Measurements from ENCODE around the gene RXRA. TPM values are rescaled to one million over a fixed set of nuclear protein-coding genes. Genes with fewer than 3 reads are reported as not detected.

The RXRA gene
- total and polyA plus RNA-seq, 2 donors (not counting 1 experiment from before 2014, with no cell fraction given): 2.6 to 6.8 TPM

DNA sequence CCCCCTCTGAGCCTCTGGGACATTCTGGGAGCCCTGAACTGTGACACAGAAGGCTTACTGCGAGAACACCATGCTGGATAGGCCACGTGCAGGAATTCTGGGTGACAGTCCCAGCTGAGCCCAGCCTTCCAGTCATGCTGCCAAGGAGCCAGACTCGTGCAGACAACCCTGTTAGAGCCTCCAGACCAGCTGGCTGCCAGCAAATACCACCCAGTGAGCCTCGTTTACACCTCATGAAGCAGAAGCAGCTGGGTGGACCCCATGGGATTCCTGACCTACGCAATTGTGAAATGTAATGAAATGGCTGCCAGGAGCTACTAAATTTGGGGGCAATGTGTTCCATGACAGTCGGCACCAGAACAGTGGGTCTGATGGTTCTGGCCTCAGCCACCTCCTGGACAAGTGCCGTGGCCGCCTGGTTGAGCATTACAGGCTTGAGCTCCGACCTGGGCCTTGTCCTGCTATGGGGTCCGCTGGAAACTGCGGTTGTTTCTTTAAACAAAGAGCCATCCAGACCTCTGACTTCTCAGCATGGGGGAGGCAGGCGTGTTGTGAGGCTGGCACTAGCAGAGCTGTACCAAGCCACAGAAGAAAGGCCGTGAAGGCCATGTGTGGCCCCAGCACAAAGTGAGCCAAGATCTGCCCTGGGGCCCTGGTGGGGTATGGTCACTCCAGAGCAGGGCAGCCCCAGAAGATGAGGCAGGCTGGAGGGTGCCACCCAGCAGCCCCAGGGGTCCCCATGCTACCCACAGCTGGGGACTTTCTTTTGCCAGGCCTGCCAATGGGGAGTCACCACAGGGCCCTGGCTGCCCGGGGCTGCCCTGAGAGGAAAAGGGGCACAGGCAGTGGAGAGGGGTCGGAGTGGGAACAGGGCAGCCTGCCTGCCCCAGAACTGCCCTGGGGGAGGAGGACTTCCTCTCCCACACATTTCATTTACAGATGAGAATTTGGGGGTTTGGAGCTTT lies 19.3 kb upstream of the RXRA start:
- H3K9me3 ChIP-seq (ENCODE audit: control extremely low read depth in 1 of 3, control insufficient read depth in 2 of 3, insufficient read depth in 1 of 3, low read length in 2 of 3): peaks cover 0 to 9% (median 0%) of the 10 kb centered on the region in 3 donors
- no peak overlapping the region for H3K4me2 ChIP-seq (replicated peaks; ENCODE audit: low read depth, low read length, poor library complexity, severe bottlenecking)
- WGBS (ENCODE audit: insufficient coverage): 74% methylated on average over 13 of the region's 15 CpGs
- TF ChIP-seq EZH2 (IDR thresholded peaks at IDR 0.05; ENCODE audit: borderline replicate concordance, insufficient read depth, low read depth, low read length, poor library complexity, severe bottlenecking): no peak
- TF ChIP-seq, protein P1, sequence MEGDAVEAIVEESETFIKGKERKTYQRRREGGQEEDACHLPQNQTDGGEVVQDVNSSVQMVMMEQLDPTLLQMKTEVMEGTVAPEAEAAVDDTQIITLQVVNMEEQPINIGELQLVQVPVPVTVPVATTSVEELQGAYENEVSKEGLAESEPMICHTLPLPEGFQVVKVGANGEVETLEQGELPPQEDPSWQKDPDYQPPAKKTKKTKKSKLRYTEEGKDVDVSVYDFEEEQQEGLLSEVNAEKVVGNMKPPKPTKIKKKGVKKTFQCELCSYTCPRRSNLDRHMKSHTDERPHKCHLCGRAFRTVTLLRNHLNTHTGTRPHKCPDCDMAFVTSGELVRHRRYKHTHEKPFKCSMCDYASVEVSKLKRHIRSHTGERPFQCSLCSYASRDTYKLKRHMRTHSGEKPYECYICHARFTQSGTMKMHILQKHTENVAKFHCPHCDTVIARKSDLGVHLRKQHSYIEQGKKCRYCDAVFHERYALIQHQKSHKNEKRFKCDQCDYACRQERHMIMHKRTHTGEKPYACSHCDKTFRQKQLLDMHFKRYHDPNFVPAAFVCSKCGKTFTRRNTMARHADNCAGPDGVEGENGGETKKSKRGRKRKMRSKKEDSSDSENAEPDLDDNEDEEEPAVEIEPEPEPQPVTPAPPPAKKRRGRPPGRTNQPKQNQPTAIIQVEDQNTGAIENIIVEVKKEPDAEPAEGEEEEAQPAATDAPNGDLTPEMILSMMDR (IDR thresholded peaks at IDR 0.05): no peak
- H3K79me2 ChIP-seq (ENCODE audit: control insufficient read depth, insufficient read depth, low read length): no peaks in the 10 kb centered on the region
- Mint-ChIP-seq H3K27ac (no peak overlapping the region), H3K27me3 (peaks cover 11% of the 10 kb centered on the region), H3K4me3 (no peak overlapping the region), H3K4me1 (no peaks in the 10 kb centered on the region), H3K9me3 (ENCODE audit: insufficient read depth) (no peaks in the 10 kb centered on the region)
- ChIA-PET CTCF (no interaction called here), POLR2A (no interaction called here)
- no peak overlapping the region for H3K4me3 ChIP-seq (ENCODE audit: control extremely low read depth in 1 of 5, extremely low read depth in 1 of 5, insufficient read depth in 1 of 5, low read depth in 2 of 5, low read length in 4 of 5)
- H4K20me1 ChIP-seq (ENCODE audit: control insufficient read depth, insufficient read depth, low read length, poor library complexity, severe bottlenecking): no peaks in the 10 kb centered on the region
- no peak overlapping the region for H3K27ac ChIP-seq (ENCODE audit: low read length in 2 of 2)
- H2AFZ ChIP-seq (ENCODE audit: insufficient read depth, low read depth, low read length, poor library complexity, severe bottlenecking): no peak overlapping the region
- DNase-seq: no peak
- H3K27me3 ChIP-seq (replicated peaks in 1 of 4; ENCODE audit: control extremely low read depth in 1 of 4, control insufficient read depth in 3 of 4, insufficient read depth in 4 of 4, low read length in 3 of 4): peaks cover 0 to 5% (median 1%) of the 10 kb centered on the region in 4 experiments
- H3K4me1 ChIP-seq (ENCODE audit: control insufficient read depth in 2 of 2, insufficient read depth in 2 of 2, low read length in 2 of 2): no peaks in the 10 kb centered on the region
- no peak overlapping the region for H3K9ac ChIP-seq (ENCODE audit: low read length)
- no peak for ATAC-seq (ENCODE audit: low read depth)
- intact Hi-C loops (cut with micrococcal nuclease): no loop called here
- H3K36me3 ChIP-seq (replicated peaks in 1 of 2; ENCODE audit: control extremely low read depth in 1 of 2, control insufficient read depth in 1 of 2, extremely low read depth in 1 of 2, insufficient read depth in 2 of 2, low read length in 1 of 2): no peaks in the 10 kb centered on the region
